LoVo (cell line): ENCODE results near the gene GNAS.

ENCODE experiments used
- DNase-seq: peaks from one replicate; pipeline ENCODE4 v3.0.0-alpha.2; 2016; ENCODE audit warnings: low spot score

GNAS gene

DNA sequence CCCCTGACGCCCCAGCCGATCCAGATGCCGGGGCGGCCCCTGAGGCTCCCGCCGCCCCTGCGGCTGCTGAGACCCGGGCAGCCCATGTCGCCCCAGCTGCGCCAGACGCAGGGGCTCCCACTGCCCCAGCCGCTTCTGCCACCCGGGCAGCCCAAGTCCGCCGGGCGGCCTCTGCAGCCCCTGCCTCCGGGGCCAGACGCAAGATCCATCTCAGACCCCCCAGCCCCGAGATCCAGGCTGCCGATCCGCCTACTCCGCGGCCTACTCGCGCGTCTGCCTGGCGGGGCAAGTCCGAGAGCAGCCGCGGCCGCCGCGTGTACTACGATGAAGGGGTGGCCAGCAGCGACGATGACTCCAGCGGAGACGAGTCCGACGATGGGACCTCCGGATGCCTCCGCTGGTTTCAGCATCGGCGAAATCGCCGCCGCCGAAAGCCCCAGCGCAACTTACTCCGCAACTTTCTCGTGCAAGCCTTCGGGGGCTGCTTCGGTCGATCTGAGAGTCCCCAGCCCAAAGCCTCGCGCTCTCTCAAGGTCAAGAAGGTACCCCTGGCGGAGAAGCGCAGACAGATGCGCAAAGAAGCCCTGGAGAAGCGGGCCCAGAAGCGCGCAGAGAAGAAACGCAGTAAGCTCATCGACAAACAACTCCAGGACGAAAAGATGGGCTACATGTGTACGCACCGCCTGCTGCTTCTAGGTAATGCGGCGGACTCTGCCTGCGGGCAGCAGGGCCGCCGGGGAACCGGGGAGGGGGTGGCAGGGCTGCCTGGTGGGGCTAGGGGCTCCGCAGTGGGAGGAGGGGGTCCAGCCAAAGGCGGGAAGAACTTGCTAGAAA, 2.3 kb downstream of the GNAS start:
- DNase-seq, result no peak

- DNase-seq, result no peak
These were observed 3.2 kb downstream of the GNAS start for GRCh38 chr20:58855506-58856389.

DNA sequence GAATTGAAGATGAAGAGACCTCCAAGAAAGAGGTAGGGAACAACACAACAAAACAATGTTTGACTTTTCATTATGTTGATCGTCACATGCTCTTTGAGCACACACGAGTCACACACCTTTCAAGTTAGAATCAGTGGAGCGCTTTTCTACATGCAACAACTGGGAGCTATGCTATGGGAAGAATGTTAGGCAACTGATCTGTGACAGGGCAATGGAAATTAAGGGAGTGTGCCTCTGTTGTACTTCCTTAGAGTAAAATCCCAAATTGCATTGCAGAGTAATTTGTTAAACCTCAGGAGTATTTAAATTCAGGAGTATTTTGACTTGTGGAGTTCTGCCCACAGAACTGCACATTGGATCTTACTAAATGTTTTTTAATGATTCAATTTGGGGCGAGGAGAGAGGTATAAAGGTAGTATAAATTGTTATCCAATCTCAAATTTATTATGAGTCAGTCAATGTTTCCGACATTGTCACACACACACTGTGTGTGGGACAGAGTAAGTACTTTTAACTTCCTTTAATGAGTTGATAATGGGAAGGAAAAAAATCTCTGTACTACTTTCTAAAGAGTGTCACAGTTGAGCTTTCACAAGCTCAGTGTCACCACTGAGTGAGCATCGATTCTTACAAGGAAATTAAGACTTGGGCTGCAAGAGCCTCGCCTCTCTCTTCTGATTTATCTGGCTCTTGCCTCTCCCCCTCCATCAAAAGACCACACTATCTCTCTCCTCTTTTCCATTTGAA, 10.7 kb downstream of the GNAS start:
- DNase-seq, result no peak

GRCh38 chr20:58864346-58864745, 11.8 kb downstream of the GNAS start:
- no peak for DNase-seq

GRCh38 chr20:58865843-58866242, 13.3 kb downstream of the GNAS start:
- no peak for DNase-seq

DNA sequence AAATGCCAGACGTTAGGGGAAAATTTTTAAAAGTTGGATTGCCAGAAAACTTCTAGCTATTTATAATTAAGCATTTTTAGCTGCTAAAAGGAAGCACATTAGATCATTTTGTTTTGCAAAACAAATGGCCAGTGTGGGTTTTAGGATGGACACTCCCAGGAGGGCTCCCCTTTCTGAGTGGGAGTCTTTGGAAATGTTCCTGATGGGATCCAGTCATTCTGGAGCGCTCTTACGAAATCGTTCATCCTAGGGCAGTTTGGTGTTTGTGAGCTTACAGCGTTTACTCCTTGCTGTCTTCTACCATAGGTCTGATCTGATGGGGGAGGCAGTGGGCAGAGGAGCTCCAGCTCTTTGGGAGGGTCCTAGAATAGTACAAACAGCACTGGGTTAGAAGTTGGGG, 14.7 kb downstream of the GNAS start:
- DNase-seq, result no peak

- DNase-seq, result no peak
These were observed 16.3 kb downstream of the GNAS start for GRCh38 chr20:58868795-58869194.

GRCh38 chr20:58869662-58870227, 17.2 kb downstream of the GNAS start:
- no peak for DNase-seq

DNA sequence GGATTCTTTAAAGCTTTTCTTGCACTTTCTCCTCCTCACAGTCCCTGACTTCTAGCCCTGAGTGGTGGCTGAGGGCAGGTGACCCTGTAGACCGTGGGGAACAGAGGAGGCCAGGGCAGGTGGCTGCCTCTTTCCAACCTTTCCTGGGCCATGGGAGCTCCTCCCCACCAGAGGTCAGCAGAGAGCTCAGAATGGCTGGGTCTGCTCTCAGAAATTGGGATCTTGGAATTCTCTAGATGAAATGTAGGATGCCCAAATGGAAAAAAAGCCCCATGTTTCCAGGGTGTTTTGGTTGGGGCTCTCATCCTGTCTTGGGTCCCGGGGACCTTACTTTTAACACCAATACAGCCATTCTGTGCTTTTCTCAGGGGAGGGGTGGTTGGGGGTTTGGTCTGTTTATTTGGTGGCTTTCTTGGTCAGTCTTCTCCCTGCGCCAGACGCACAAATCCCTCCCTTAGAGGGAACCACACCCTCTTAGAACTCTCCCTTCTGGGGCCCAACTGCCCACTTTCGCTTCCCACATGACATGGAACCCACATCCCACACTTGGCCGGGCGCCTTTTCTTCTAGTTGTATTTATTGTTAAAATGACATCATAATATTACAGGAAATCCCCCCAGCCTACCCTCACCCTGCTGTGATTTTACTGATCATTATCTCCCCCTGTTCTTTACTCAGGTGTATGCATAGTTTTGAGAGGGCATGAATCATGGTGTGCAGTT, 17.9 kb downstream of the GNAS start:
- DNase-seq, result peak; percentile 68

- no peak for DNase-seq
These were observed 19.1 kb downstream of the GNAS start for GRCh38 chr20:58871533-58872102.

DNA sequence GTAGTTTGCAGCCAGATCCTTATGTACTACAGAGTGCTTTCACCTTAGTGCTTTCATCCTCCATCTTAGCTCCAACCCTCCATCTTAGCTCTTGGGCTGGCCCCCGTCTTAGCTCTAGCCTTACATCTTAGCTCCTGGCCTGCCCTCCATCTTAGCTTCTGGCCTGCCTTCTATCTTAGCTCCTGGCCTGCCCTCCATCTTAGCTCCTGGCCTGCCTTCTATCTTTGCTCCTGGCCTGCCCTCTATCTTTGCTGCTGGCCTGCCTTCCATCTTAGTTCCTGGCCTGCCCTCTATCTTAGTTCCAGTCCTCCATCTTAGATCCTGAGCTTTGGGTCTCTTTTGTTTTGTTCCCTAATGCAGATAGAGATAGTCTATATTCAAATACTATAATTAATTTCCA, 22.0 kb downstream of the GNAS start:
- no peak for DNase-seq

DNA sequence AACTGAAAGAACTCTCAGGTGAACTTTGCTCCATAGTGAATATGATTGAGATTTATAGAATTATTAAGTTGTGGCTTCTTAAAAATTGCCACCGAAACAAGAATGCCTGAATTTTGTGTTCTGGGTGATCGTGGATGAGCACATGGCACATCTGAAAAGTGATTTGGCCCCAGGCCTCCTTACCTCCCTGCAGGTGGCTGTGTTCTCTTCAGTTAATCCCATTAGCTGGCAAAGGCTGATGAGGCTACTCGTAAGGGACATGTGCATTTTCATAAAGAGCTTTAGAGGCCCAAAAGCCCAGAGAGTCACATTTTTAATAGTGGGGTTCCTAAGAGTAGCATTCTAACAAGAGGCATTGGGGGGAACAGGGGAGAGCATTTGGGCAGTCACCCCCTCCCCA, 22.6 kb downstream of the GNAS start:
- DNase-seq, result no peak

DNA sequence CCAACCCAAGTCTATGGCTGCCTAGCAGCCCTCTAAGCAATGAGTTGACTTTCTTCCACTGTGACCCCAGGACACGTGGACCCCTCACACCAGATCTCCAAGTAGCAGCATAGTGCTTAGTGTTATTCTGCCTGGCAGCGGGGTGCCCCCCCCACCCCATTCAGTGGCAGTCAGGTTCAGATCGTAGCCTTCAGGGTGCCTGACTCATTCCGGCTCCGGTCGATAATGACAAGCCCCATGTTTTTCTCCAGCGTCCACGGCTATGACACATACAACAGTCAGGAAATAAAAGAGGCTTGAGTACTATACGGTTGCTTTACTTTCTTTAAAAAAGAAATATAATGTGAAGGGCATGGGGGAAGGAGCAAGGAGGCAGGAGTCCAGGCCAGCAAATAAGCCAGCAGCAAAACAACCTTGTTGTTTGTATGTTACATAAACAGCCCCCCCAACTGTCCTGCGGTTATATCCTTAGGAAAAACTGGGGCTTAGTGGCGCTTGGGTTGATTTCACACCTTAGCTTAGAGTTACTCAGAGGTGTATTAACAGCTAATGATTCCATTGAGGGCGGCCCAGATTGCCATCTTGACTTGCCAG, 23.1 kb downstream of the GNAS start:
- DNase-seq, result no peak

- no peak for DNase-seq
These were observed 23.9 kb downstream of the GNAS start for GRCh38 chr20:58876437-58876836.

DNA sequence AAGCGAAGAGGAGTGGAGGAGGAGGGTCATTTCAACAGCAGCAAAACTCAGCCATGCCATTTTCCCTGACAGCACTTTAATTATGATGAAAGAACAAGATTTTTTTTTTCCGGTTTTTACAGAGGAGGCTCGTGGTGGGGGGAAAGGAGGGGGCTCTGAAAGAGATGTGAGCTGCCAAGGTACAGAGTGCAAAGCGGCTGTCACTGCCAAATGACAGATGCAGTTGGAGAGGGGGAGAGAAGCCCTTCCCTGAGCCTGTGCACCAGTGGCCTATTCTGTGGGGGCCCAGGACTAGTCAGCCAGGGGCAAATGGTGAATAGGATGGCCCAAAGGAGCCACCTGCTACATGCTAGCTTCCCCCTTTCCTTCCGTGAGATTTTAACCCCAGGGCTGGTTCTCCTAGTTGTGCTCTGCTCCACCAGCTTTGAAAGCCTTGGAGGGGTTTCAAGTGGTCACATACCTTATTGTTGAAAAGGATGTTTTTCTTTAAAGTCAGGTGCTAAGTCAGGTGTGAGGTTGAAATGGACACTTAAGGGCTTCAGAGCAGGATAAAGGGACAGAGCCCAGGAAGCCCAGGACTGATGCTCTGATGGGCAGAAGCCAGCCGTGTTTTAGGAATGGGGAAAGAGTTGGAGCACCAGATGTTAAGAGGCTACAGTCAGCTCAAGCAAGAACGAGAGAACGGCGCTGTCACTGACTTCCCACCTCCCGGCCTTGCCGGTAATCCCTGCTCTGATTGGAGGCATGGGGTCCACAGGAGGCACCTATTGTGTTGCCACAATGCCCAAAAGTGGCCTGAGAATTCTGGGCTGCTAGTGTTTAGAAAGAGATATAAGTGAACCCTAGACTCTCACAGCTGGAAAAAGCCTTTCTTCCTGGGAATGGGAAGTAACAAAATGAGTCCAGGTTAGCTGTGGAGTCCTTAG, 24.8 kb downstream of the GNAS start:
- no peak for DNase-seq

DNA sequence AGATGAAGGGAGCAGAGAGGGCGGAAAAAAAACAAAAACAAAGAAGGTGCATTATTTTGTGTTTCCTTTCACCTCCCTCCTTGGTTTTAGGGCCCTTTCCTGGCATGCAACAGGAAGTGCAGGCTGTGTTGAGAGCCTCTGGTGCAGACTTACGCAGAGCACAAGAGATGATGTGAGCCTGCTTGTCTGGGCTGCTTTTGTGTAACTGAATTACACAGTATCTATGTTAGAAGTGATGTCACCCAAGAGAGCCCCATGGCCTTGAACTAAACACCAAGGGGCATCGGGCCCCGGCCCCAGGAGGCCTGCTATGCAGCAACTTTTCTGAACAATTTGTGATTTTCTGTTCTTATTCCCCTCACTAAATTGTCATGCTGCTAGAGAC, 25.5 kb downstream of the GNAS start:
- no peak for DNase-seq

- DNase-seq, result no peak
These were observed 25.9 kb downstream of the GNAS start for GRCh38 chr20:58878399-58878798.

- DNase-seq, result no peak
These were observed 27.9 kb downstream of the GNAS start for GRCh38 chr20:58880441-58880840.

DNA sequence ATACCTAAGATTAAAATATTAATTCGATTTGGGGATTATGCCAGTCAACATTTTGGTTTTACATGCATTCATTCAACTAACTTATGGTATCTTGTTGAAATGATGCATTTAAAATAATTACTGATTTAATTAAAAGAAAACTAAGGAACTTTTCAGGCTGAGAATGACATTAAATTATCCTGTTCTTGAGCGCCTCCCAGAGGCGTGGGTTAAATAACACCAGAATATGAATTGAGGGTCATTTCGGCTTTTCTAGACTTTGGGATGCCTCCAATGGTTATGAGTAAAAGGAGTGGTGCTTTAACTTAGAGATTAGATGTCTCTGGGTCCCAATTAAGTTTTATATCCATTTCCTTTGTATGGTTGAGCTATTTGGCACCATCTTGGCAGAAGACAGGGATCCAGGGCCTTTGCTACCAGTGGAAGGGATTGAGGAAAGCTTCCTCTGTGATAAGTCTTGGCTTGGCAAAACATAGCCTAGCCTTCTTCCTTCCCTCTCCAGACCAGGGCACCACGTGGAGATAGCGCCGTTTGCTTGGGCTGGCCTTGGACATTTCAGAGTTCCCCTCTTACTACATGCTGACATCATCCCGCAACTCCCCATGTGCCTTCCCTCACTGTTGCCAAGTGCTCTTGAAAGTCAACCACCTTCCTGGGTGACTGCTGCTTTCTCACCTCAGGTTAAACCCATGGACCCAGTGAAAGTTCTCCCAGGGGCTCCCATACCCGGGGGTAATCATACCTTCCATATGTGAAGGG, 28.7 kb downstream of the GNAS start:
- no peak for DNase-seq
